ENCODE data around the gene FAM25G.
"Not testable (repeated sequence)": the region's sequence is repeated elsewhere in the genome, so short reads cannot be mapped to it uniquely, and the experiment has no call there.

FAM25G gene

DNA sequence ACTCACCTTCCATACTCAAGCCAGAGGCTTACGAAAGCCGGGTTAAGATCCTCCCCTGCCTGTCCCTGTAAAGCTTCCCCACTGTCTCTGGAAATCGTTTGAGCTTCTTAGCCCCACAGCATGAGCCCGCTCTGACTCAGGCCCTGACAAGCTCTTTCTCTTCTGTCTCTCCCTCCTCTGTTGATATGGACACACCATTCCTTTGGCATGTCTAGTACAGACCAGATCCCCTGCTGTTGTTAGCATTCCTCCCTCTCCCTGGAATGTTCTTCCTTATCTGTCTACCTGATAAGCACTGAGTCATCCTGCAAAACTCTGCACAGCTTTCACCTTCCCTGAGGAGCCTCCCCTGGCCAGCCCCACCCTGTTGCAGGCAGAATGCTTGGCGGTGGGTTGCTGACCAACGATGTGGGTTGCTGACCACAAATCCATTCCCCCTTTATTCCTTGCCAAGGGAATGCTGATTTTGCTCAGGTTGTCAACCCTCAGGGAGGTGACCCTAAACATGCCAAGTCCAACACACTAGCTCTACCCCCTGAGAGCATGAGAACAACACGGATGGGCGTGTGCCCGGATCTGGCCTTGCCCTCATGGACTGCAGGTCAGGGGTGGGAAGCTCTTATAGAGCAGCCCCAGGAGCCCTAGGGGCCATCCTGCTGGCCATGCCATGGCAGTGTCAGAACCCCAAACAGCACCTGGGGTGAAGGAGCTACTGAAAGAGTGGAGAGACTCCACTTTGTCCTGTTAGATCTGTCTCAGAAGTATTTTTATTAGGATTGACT, 28.7 kb downstream of the FAM25G start:
- DNase-seq = not testable (repeated sequence)

- DNase-seq = peak; percentile 53
Measured at GRCh38 chr10:47461261-47461687, 30.2 kb downstream of the FAM25G start.

DNA sequence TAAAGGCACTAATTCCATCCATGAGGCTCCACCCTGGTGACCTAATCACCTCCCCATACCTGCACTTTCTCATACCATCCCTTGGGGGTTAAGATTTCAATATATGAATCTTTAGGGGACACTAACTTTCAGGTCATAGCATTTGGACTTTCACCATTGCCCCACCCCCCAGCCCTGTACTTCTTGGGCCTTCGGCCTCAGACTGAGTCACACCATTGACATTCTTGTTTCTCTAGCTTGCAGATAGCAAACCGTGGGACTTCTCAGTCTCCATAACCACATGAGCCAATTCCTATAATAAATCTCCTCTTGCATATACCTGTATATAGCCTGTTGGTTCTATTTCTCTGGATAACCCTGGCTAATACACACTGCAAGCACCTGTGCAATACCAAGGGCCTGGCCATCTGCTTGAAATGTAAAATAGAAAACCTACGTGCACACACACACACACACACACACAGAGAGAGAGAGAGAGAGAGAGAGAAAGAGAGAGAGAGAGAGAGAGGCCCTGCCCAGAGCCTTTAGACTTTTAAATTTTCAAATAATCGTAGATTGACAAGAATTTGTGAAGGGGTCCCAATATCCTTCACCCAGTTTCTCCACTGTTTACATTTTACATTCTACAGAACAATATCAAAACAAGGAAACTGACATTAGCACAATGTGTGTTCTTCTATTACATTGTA, 32.9 kb downstream of the FAM25G start:
- DNase-seq = no peak

DNA sequence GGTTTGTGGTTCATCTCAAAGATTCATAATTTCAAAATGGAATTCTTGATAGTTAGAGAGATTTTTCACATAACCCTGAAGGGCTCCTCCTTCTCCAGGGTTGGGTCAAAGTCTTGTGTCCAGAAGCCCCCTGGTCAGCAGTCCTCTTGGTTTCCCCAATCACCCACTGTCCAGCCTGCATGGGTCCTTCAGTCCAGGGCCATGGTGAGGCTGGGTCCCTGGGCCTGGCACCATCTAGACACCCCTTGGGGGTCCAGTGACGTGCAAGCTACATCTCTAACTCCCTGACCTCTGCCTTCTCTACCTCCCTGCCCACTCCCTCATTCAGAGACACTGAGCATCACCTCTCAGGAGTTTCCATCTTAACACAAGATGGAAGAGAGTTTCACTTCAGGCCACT, 33.7 kb downstream of the FAM25G start:
- DNase-seq = no peak

DNA sequence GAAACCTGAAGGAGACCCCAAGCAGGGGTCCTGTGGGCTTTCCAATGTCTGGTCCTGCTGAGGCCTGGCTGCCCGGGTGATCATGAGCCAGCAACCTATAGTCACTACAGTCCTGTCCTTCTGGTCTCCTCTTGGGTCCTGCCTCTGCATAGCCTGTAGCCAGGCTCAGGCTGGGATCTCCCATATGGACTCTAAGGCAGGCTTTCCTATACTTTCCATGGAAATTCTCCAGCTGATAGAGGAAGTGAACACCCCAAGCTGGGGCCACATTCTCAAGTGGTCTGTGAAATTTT, 34.0 kb downstream of the FAM25G start:
- DNase-seq = no peak

DNA sequence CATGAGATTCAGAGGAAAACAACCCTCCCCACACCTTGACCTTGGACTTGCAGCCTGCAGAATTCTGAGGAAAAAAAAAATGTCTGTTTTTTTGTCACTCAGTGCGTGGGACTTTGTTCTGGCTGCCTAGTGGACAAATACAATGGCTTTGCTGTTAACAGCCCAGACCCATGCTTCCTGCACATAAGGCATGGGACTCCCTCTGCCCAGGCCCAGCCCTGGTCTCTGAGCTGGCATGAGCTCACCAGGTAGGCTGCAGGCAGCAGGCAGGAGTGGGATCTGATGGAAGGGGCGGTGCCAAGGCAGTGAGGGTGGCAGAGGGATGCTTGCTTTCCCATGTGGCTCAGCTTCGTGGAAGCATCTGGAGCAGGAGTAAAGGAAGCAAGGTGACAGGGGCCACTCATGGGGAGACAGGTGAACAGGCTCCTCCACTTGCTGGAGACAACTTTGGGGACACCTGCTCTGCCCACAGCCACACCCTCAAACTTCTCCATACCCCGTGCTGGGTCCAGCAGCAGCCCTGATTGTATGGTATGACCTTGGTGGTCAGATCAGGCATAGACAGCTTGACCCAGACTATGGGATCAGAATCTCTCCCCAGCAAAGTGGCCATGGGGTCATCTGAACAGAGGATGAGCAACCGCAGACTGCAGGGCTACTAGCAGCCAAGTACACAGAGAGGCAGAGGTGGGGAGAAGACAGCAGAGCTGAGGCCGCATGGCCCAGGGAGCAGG, 34.5 kb downstream of the FAM25G start:
- no peak for DNase-seq

- no peak for DNase-seq
Measured at GRCh38 chr10:47456079-47456785, 35.3 kb downstream of the FAM25G start.

GRCh38 chr10:47455350-47456078, 36.0 kb downstream of the FAM25G start:
- DNase-seq = peak; percentile 55

GRCh38 chr10:47454780-47455058, 36.8 kb downstream of the FAM25G start:
- DNase-seq = no peak

DNA sequence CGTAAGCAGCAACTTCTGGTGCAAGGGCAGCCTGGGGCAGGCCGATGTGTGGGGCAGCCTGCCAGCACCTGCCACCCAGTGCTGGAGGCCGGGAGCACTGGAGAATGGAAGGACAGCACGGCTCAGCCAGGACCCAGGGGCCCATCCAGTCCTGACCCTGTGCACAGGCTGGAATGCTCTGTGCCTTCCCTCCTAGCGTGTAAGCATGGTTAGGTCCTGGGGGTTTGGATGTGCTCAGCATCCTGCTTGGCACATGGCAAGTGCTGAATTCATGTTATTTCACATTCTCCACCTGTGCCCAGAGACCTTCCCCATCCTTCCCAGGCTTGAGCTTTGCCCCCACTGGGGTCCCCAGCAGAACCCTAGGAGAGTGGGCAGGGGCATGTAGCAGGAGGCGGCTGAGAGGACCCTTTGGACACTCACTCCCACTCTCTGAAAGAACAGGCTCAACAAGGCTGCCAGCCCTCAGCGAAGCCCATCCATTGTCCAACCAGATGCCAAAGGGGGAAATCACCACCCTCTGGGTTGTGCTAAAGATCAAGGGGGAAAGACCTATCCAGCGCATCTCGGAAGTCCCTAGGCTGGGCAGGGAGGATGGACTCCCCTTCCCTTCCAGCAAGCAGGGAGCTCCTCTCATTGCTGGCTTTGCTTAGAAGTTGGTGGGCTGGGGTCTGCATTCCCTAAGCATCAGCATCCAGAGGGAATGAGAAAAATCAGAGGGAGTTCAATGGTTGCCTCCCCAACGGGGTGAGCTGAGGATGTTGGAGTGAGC, 37.3 kb downstream of the FAM25G start:
- DNase-seq = no peak

DNA sequence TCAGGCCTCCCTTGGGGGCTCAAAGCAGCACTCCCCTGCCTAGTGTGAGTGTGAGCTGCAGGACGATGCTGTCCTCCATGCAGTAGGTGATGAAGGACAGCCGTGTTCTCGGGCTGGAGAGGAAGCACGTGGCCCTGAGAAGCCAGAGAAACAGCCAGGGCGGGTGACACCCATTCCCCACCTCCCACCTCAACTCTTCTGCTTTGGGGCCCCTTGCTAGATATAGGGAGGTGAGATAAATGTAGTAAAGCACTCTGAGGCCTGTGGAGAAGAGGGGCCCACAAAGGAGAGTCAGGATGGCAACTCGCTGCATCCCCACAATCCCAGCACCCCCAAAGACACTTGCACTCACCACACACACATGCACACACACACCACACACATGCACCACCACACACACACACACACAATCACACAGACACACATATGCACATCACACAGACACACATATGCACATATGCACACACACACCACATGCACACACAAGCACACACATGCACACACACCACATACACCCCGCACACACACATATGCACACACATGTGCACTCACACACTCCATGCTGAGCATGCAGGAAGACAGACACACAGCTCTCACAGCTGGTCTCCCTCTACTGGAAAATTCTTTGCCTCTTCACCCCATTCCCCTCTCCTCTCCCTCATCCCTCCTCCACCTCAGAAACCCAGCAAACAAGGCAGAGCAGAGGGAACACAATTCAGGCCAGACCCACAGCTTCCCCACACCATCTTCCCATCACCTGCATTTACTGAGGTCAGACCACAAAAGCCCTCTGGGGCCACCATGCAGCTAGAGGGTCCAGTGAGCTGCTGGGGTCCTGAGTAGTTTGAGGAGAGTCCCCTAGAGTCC, 38.1 kb downstream of the FAM25G start:
- no peak for DNase-seq

DNA sequence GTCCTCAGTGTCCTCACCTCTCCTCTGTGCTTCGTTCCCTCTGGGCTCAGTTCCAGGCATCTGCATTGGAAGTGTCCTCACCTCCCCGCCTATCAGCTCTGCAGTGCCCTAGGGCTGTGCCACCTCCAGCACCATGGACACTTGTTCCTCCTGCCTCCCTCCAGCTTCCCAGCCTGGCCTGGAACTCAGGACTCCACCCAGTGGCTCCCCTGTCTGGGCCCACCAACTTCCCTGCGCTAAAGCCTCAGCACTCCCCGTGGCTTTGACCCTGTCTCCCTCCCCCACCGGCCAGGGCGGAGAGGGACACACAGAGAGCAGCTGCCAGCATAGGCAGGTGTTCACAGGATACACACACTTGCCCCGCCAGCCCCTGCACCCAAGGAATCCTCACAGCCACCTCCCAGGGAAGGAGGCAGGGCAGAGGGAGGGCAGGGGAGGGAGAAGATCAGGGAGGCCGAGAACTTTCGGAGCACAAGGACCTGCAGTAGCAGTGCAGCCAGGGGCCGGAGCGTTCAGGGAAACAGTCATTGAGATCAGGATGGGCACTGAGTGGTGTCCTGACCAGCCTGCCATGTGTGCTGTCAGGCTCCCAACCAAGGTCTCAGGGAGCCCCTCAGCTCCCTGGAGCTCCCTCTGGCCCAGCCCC, 38.9 kb downstream of the FAM25G start:
- peak; percentile 56 for DNase-seq

DNA sequence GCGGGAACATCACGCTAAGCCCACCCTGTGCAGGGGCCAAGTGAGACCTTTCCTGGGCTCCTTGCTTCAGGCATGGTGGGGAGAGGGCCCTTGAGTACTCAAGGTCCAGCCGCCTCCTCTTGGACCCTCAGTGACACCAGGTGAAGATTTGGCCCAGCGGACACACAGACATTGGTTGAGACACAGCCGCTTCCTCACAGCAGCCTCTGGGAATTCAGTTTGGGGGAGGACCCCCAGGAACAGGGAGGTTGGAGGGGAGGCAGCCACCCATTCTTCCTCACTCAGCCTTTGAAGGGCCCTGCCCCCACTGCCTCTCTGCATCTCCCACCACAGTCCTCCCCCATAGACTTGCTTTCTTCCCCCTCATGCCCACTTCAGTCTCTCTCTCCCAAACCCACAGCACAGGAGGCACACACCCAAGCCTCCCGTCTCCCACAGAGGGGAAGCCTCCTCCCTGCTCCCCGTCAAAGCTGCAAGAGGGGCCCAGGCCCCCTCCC, 39.5 kb downstream of the FAM25G start:
- DNase-seq = no peak

DNA sequence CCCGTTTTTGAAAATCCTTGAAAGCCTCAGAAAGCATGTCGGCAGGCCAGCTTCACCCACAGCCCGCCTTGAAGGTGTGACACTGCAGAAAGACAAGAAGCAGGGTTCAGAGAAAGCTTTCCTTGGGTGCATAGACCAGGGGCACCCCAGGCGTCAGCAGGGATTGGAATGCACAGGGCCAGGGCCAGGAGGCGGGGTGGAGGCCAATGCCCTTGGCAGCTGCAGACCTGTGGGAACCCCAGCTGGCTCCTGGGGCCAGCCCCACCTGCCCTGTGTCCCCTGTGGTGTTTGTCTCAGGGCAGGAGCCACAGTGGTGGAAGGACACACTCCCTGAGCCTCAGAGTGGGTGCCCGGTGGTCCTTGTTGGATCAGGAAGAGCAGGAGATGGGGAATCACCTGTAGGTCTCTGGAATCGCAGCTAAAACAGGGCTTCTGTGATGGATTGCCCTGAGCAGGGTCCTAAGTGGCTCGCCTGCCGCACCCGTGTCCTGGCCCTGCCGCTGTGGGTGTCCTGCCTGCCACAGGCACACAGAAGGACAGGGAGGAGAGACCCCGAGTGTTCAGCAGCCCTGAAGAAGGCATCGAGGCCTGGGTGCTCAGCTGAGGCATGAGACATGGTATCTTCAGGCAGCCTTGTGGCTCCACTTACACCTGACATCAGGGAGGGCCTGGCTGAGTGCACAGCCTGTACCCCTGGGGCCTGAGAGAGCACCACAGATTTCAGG, 40.1 kb downstream of the FAM25G start:
- DNase-seq = no peak

GRCh38 chr10:47450442-47450841, 41.1 kb downstream of the FAM25G start:
- no peak for DNase-seq

GRCh38 chr10:47449979-47450378, 41.5 kb downstream of the FAM25G start:
- DNase-seq = no peak

DNA sequence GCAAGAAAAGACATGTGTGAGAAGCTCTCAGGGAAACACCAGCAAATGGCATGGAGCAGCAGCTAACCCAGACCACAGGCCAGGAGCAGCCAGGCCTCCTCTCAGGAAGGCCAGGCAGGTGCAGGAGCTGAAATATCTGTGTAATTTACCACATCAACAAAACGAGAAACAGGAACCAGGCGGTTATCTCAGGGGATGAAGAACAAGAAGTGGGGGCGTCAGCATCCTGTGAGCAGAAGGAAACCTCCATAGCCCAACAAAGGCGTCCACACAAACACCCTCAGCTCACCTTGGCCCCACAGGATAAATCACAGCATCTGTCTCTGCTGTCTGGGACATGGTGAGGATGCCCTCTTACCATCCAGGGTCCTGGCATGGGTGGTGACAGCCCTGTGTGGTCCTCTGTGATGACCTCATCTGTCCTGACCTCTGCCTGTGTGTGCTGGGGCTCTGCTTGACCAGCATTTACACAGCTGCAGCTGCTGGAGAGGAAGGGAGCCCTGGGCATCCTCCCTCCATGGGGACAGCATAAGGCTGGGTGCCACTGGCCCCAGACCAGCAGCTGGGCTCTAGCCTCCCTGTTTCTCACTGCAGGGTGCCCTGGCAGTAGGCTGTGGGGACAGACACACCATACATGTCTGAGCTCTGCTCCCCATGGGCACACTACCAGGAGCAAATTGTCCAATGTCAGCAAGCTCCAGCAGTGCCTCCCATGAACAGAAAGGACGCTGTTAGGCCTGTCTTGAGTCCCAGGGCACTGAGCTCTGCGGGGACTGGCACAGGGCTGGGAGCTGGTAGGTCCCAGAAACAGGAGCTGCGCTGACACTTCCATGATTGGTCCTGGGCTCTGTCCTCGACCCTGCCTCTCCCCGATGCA, 42.2 kb downstream of the FAM25G start:
- DNase-seq = no peak

DNA sequence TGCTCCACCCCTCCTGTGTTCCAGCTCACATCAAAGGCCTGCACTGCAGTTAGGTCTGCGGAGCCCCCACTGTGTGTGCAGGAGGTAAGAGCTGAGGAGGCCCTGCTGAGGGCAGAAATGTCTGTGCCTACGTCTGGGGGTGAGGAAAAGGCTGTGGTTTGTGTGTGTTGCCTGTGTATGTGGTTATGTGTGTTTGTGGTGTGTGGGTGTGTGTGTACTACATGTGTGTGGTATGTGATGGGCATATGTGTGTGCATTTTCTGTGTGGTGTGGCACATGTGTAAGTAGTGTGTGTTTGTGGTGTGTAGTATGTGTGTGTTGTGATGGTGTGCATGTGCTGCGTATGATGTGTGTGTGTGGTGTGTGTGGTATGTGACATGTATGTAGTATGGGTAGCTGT, 43.8 kb downstream of the FAM25G start:
- DNase-seq = no peak

DNA sequence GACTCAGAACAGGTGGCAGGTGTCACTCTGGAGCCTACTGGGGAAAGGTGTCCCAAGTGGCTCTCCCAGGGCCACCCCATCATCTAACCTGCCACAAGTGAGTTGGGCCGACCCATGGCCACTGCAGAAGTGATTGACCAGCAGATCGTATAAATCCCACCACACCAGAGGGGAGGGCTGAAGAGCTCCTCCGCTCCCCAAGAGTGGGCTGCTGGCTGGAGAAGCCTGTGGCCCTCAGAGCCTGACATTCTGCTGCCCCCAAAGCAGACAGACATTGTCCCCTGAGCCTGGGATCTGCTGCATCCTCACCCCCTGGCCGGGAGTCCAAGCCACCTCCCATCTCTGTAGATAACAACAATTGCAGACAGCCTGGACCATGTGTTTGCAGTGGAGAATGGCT, 44.3 kb downstream of the FAM25G start:
- DNase-seq = no peak

All from NCI-H82 (cell line).